ENCODE results near the gene IRF2BPL. TPM values are rescaled to one million over a fixed set of nuclear protein-coding genes. Genes with fewer than 3 reads are reported as not detected.

IRF2BPL gene
- total RNA-seq, 4 donors from 2014 or later, result 21.0 to 53.5 (median 32.5) TPM

- no peaks in the 10 kb centered on the region for H3K36me3 ChIP-seq
- H3K4me1 ChIP-seq, result peaks cover 57 to 70% (median 64%) of the 10 kb centered on the region in 4 donors
- H3K9me3 ChIP-seq, result no peaks in the 10 kb centered on the region
- 33 to 38% methylated on average over 3 to 9 of the region's 9 CpGs for WGBS, 2 donors (ENCODE audit: low coverage in 1 of 2)
- TF ChIP-seq POLR2AphosphoS5 (IDR thresholded peaks at IDR 0.05) (peak in 1 of 3 donors; percentile 8), EP300 (IDR thresholded peaks at IDR 0.05; ENCODE audit: low read depth) (no peak)
- no peak overlapping the region for H3K4me3 ChIP-seq
- H3K27me3 ChIP-seq, result no peaks in the 10 kb centered on the region
- intact Hi-C loops (cut with DNase I; ENCODE audit: low total_unique reads) (no loop called here), in situ Hi-C loops (cut with MboI; ENCODE audit: low pct_ligation_motif_present in 1 of 4, low pct_unique_long_range_greater_than_20kb in 1 of 4, low sequenced_read_pairs in 3 of 4) (loop anchor here in 2 of 4 donors (10.0 kb wide), 1 partner anchor 131 kb away; no protein-coding TSS in a partner anchor)
- peak; percentile 69 for DNase-seq
- H3K27ac ChIP-seq, result peak overlapping the region; percentile 99 to 100 (median 100)
Measured at GRCh38 chr14:77045238-77046162, 17.0 kb upstream of the IRF2BPL start.

DNA sequence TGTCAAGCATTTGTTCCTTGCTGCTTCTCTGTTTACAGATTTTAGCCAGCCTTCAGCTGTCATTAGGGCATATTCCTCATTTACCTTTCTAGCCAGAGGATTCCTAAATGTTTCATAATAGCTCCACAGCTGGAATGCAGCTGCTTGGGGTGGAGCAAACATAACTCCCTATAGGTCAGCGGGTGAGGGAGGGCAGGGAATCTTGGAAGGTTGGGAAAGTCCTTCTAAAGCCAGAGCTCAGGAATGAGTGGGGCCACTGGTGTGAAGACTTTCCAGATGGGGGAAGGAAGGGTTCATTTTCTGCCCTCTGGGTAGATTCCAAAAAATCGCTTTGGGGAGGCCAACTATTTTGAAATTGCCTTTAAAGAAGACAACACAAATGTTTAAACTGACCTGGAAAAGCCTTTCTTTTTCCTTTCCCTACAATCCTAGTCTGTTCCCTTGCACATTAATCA lies 16.3 kb upstream of the IRF2BPL start:
- Histone ChIP-seq H3K4me1 (peaks cover 58 to 73% (median 67%) of the 10 kb centered on the region in 4 donors), H3K36me3 (no peaks in the 10 kb centered on the region), H3K4me3 (no peak overlapping the region), H3K27me3 (no peaks in the 10 kb centered on the region), H3K27ac (peak overlapping the region; percentile 99 to 100 (median 100)), H3K9me3 (no peaks in the 10 kb centered on the region)
- WGBS, 2 donors (ENCODE audit: low coverage in 1 of 2), result 22 to 23% methylated on average over 1 to 2 of the region's 2 CpGs
- in situ Hi-C loops (cut with MboI; ENCODE audit: low pct_ligation_motif_present in 1 of 4, low pct_unique_long_range_greater_than_20kb in 1 of 4, low sequenced_read_pairs in 3 of 4), result loop anchor here in 2 of 4 donors (10.0 kb wide), 1 partner anchor 130 kb away; no protein-coding TSS in a partner anchor
- intact Hi-C loops (cut with DNase I; ENCODE audit: low total_unique reads), result loop anchor here (5.0 kb wide), 2 partner anchors 88 to 128 kb away; no protein-coding TSS in a partner anchor
- DNase-seq, result peak; percentile 62
- TF ChIP-seq POLR2AphosphoS5 (IDR thresholded peaks at IDR 0.05) (peak; percentile 54 to 89 (median 79)), EP300 (IDR thresholded peaks at IDR 0.05; ENCODE audit: low read depth) (no peak), POLR2A (IDR thresholded peaks at IDR 0.05) (no peak)
- TF ChIP-seq, protein P1, sequence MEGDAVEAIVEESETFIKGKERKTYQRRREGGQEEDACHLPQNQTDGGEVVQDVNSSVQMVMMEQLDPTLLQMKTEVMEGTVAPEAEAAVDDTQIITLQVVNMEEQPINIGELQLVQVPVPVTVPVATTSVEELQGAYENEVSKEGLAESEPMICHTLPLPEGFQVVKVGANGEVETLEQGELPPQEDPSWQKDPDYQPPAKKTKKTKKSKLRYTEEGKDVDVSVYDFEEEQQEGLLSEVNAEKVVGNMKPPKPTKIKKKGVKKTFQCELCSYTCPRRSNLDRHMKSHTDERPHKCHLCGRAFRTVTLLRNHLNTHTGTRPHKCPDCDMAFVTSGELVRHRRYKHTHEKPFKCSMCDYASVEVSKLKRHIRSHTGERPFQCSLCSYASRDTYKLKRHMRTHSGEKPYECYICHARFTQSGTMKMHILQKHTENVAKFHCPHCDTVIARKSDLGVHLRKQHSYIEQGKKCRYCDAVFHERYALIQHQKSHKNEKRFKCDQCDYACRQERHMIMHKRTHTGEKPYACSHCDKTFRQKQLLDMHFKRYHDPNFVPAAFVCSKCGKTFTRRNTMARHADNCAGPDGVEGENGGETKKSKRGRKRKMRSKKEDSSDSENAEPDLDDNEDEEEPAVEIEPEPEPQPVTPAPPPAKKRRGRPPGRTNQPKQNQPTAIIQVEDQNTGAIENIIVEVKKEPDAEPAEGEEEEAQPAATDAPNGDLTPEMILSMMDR (IDR thresholded peaks at IDR 0.05), result no peak

GRCh38 chr14:77043984-77044485 lies 15.5 kb upstream of the IRF2BPL start:
- intact Hi-C loops (cut with DNase I; ENCODE audit: low total_unique reads), result loop anchor here (5.0 kb wide), 2 partner anchors 87 to 127 kb away; no protein-coding TSS in a partner anchor
- WGBS, 2 donors (ENCODE audit: low coverage in 1 of 2), result 72 to 83% methylated on average over 1 to 8 of the region's 8 CpGs

GRCh38 chr14:77043177-77043983 lies 14.9 kb upstream of the IRF2BPL start:
- Histone ChIP-seq H3K4me1 (peaks cover 72 to 85% (median 81%) of the 10 kb centered on the region in 4 donors), H3K4me3 (no peak overlapping the region)
- in situ Hi-C loops (cut with MboI; ENCODE audit: low pct_ligation_motif_present in 1 of 4, low pct_unique_long_range_greater_than_20kb in 1 of 4, low sequenced_read_pairs in 3 of 4), result loop anchor here in 2 of 4 donors (10.0 kb wide), 1 partner anchor 129 kb away; no protein-coding TSS in a partner anchor

More at GRCh38 chr14:77043984-77044485, 15.5 kb upstream of the IRF2BPL start:
- in situ Hi-C loops (cut with MboI; ENCODE audit: low pct_ligation_motif_present in 1 of 4, low pct_unique_long_range_greater_than_20kb in 1 of 4, low sequenced_read_pairs in 3 of 4), result loop anchor here in 2 of 4 donors (10.0 kb wide), 1 partner anchor 129 kb away; no protein-coding TSS in a partner anchor
- DNase-seq, result no peak
- H3K27me3 ChIP-seq, result no peaks in the 10 kb centered on the region
- H3K36me3 ChIP-seq, result no peaks in the 10 kb centered on the region
- TF ChIP-seq POLR2AphosphoS5 (IDR thresholded peaks at IDR 0.05), result no peak
- TF ChIP-seq EP300 (IDR thresholded peaks at IDR 0.05; ENCODE audit: low read depth), result no peak
- TF ChIP-seq, protein P1 (IDR thresholded peaks at IDR 0.05), result no peak
- TF ChIP-seq POLR2A (IDR thresholded peaks at IDR 0.05), result no peak
- peaks cover 66 to 80% (median 75%) of the 10 kb centered on the region in 4 donors for H3K4me1 ChIP-seq
- H3K9me3 ChIP-seq, result no peaks in the 10 kb centered on the region
- peak overlapping the region; percentile 99 to 100 (median 100) for H3K27ac ChIP-seq
- no peak overlapping the region for H3K4me3 ChIP-seq

More at GRCh38 chr14:77043177-77043983, 14.9 kb upstream of the IRF2BPL start:
- TF ChIP-seq EP300 (IDR thresholded peaks at IDR 0.05; ENCODE audit: low read depth) (peak; percentile 72), POLR2AphosphoS5 (IDR thresholded peaks at IDR 0.05) (peak; percentile 52 to 84 (median 80))
- TF ChIP-seq, protein P1 (IDR thresholded peaks at IDR 0.05), result no peak
- H3K9me3 ChIP-seq, result no peaks in the 10 kb centered on the region
- 36 to 45% methylated on average over 4 to 10 of the region's 10 CpGs for WGBS, 2 donors (ENCODE audit: low coverage in 1 of 2)
- intact Hi-C loops (cut with DNase I; ENCODE audit: low total_unique reads), result loop anchor here (5.0 kb wide), 2 partner anchors 86 to 126 kb away; no protein-coding TSS in a partner anchor
- no peaks in the 10 kb centered on the region for H3K36me3 ChIP-seq
- no peaks in the 10 kb centered on the region for H3K27me3 ChIP-seq
- no peak for DNase-seq
- H3K27ac ChIP-seq, result peak overlapping the region; percentile 99 to 100 (median 100)

Data from transverse colon (tissue), 4 donors.